Caco-2 (cell line): ENCODE data around the gene CEP41. TPM values are rescaled to one million over a fixed set of nuclear protein-coding genes. Genes with fewer than 3 reads are reported as not detected.

Experiments
- BruUV-seq: library from RNA; stranded (reverse); fragments of 400-500 nt; replicated peaks from 2 replicates; lab custom pipeline; 2021; lab: Mats Ljungman, UMichigan
- CTCF ChIA-PET: fragments of 300-600 bp; sonication (Branson Sonifier 250); formaldehyde crosslinking; loops from one replicate; lab custom pipeline; 2022; ENCODE audit warnings: antibody characterized with exemption; lab: Charles Lee
- POLR2A ChIA-PET: fragments of 300-600 bp; sonication (Branson Sonifier 250); formaldehyde crosslinking; loops from one replicate; lab custom pipeline; 2022; ENCODE audit warnings: antibody characterized with exemption; lab: Charles Lee
- DNase-seq, 2 experiments: peaks; one replicate each; pipeline versions ENCODE4 v3.0.0 to v3.0.0-alpha.2; 2020 to 2022
- H3K27me3 ChIP-seq: replicated peaks from 2 replicates; pipeline ENCODE4 v1.6.0; 2011; ENCODE audit warnings: low read length; ENCODE audit not compliant: control insufficient read depth, insufficient read depth
- H3K36me3 ChIP-seq: 2 replicates; pipeline ENCODE4 v1.5.1; 2011; ENCODE audit warnings: low read length; ENCODE audit not compliant: control insufficient read depth, insufficient read depth
- H3K4me1 ChIP-seq: fragments of 250-450 bp; sonication (Bioruptor Pico); 2 replicates; pipeline ENCODE4 v1.5.1; 2020; ENCODE audit warnings: mild to moderate bottlenecking
- H3K4me3 ChIP-seq: 2 replicates; pipeline ENCODE4 v1.5.1; 2011; ENCODE audit warnings: low read depth, mild to moderate bottlenecking, control low read depth, low read length
- H3K9me3 ChIP-seq: fragments of 250-450 bp; sonication (Bioruptor Pico); 2 replicates; pipeline ENCODE4 v1.5.1; 2020; ENCODE audit warnings: mild to moderate bottlenecking, moderate library complexity
- H3K27ac Mint-ChIP-seq: one replicate; pipeline ENCODE4 v1.8.0; 2022; ENCODE audit warnings: mixed read lengths; ENCODE audit not compliant: unreplicated experiment
- H3K27me3 Mint-ChIP-seq: one replicate; pipeline ENCODE4 v1.8.0; 2022; ENCODE audit warnings: mixed read lengths; ENCODE audit not compliant: insufficient read depth, unreplicated experiment
- H3K36me3 Mint-ChIP-seq: one replicate; pipeline ENCODE4 v1.8.0; 2022; ENCODE audit warnings: mild to moderate bottlenecking, mixed read lengths; ENCODE audit not compliant: insufficient read depth, unreplicated experiment
- H3K4me1 Mint-ChIP-seq: one replicate; pipeline ENCODE4 v1.8.0; 2022; ENCODE audit warnings: low read depth, mixed read lengths; ENCODE audit not compliant: unreplicated experiment
- H3K4me3 Mint-ChIP-seq: one replicate; pipeline ENCODE4 v1.8.0; 2022; ENCODE audit warnings: mild to moderate bottlenecking, moderate library complexity, mixed read lengths; ENCODE audit not compliant: unreplicated experiment
- H3K9me3 Mint-ChIP-seq: one replicate; pipeline ENCODE4 v1.8.0; 2022; ENCODE audit warnings: mixed read lengths; ENCODE audit not compliant: unreplicated experiment
- CTCF ChIP-seq, 2 experiments: fragments of 200-600 bp in 1 of 2; IDR thresholded peaks; 1 replicate in 1 of 2; 2 replicates in 1 of 2; pipeline versions ENCODE4 v1.5.1 to v1.8.0; 2011 to 2022; ENCODE audit warnings: antibody characterized with exemption in 1 of 2, control low read depth in 1 of 2, inconsistent platforms in 1 of 2, low read depth in 1 of 2, low read length in 1 of 2, mild to moderate bottlenecking in 1 of 2, moderate library complexity in 1 of 2; ENCODE audit not compliant: insufficient read depth in 1 of 2, severe bottlenecking in 1 of 2, unreplicated experiment in 1 of 2
- intact Hi-C: fragments of 100-400 bp; cut with micrococcal nuclease; formaldehyde crosslinking; loops from one replicate; pipeline ENCODE4 v1.10.0; 2022; ENCODE audit not compliant: unreplicated experiment
- total RNA-seq: library from RNA; stranded (reverse); gene quantifications from 2 replicates; pipeline ENCODE4 v1.2.3, GENCODE V29; 2022

The CEP41 gene
- total RNA-seq, 1 experiment from 2014 or later: 14.9 TPM

GRCh38 chr7:130346177-130346905, 94.5 kb downstream of the CEP41 start:
- POLR2A ChIA-PET: no interaction called here
- Histone ChIP-seq H3K36me3 (no peaks in the 10 kb centered on the region), H3K4me1 (peaks cover 33% of the 10 kb centered on the region), H3K9me3 (peaks cover 7% of the 10 kb centered on the region; the same call in 1 of the 2 replicates), H3K4me3 (no peak overlapping the region), H3K27me3 (no peaks in the 10 kb centered on the region)
- intact Hi-C loops: no loop called here
- H3K9me3 Mint-ChIP-seq: no peaks in the 10 kb centered on the region
- DNase-seq: no peak
- H3K27me3 Mint-ChIP-seq: no peaks in the 10 kb centered on the region
- peaks cover 21% of the 10 kb centered on the region for H3K4me1 Mint-ChIP-seq
- no peak overlapping the region for H3K4me3 Mint-ChIP-seq
- no peak overlapping the region for H3K27ac Mint-ChIP-seq
- CTCF ChIA-PET: no interaction called here
- TF ChIP-seq CTCF (IDR thresholded peaks at IDR 0.05; ENCODE audit: insufficient read depth in 1 of 2, low read depth in 1 of 2, low read length in 1 of 2, severe bottlenecking in 1 of 2, unreplicated experiment in 1 of 2): no peak
- no TSS peak for BruUV-seq
- H3K36me3 Mint-ChIP-seq: no peaks in the 10 kb centered on the region

GRCh38 chr7:130345725-130346124, 95.1 kb downstream of the CEP41 start:
- intact Hi-C loops: no loop called here
- BruUV-seq: no TSS peak
- no peaks in the 10 kb centered on the region for H3K27me3 ChIP-seq
- no peak overlapping the region for H3K27ac Mint-ChIP-seq
- no peak for TF ChIP-seq CTCF (IDR thresholded peaks at IDR 0.05; ENCODE audit: insufficient read depth in 1 of 2, low read depth in 1 of 2, low read length in 1 of 2, severe bottlenecking in 1 of 2, unreplicated experiment in 1 of 2)
- peaks cover 7% of the 10 kb centered on the region; the same call in 1 of the 2 replicates for H3K9me3 ChIP-seq
- H3K4me3 Mint-ChIP-seq: no peak overlapping the region
- CTCF ChIA-PET: no interaction called here
- H3K36me3 Mint-ChIP-seq: no peaks in the 10 kb centered on the region
- peaks cover 27% of the 10 kb centered on the region for H3K4me1 ChIP-seq
- no peak for DNase-seq
- POLR2A ChIA-PET: no interaction called here
- H3K36me3 ChIP-seq: no peaks in the 10 kb centered on the region
- H3K4me3 ChIP-seq: no peak overlapping the region
- peaks cover 18% of the 10 kb centered on the region for H3K4me1 Mint-ChIP-seq
- H3K27me3 Mint-ChIP-seq: no peaks in the 10 kb centered on the region
- H3K9me3 Mint-ChIP-seq: no peaks in the 10 kb centered on the region

DNA sequence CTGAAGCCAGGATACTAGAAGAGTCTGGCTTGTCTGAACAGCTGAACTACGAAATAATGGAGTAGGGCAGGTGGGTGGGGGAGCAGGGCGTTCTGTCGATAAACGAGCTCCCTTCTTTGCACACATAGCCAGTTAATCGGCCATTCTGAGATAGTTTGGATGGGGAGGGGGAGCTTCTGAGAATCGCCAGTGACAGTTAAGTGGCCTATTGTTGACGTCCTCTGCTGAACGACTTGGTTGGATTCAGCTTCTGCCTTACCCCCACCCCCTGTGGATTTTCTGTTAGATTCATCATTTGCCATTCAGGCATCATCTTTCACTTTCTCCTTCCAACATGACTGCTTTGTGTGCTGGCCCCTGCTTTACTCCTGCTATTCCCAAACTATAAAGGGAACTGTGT, 95.7 kb downstream of the CEP41 start:
- intact Hi-C loops: no loop called here
- CTCF ChIA-PET: no interaction called here

More for the DNA sequence above, 95.7 kb downstream of the CEP41 start:
- Histone ChIP-seq H3K4me3 (no peak overlapping the region), H3K4me1 (peaks cover 23% of the 10 kb centered on the region; the same call in 1 of the 2 replicates), H3K9me3 (peaks cover 7% of the 10 kb centered on the region; the same call in 1 of the 2 replicates), H3K27me3 (no peaks in the 10 kb centered on the region), H3K36me3 (no peaks in the 10 kb centered on the region)
- Mint-ChIP-seq H3K4me3 (no peak overlapping the region), H3K27ac (no peak overlapping the region), H3K27me3 (no peaks in the 10 kb centered on the region), H3K9me3 (no peaks in the 10 kb centered on the region), H3K36me3 (no peaks in the 10 kb centered on the region), H3K4me1 (peaks cover 18% of the 10 kb centered on the region)
- BruUV-seq: no TSS peak
- POLR2A ChIA-PET: no interaction called here
- TF ChIP-seq CTCF (IDR thresholded peaks at IDR 0.05; ENCODE audit: insufficient read depth in 1 of 2, low read depth in 1 of 2, low read length in 1 of 2, severe bottlenecking in 1 of 2, unreplicated experiment in 1 of 2): no peak
- DNase-seq: no peak
